ENCODE data around the gene BCAN.

The BCAN gene

GRCh38 chr1:156652992-156653355 lies 11.1 kb downstream of the BCAN start:
- no peak for TF ChIP-seq ELF4 (IDR thresholded peaks at IDR 0.05)
- no peak for TF ChIP-seq HDGF (IDR thresholded peaks at IDR 0.05; ENCODE audit: borderline replicate concordance)
- no peak for TF ChIP-seq L3MBTL2 (conservative IDR thresholded peaks at IDR 0.05)
- no peak for TF ChIP-seq BHLHE40 (IDR thresholded peaks at IDR 0.05; ENCODE audit: borderline replicate concordance)
- TF ChIP-seq NFRKB (IDR thresholded peaks at IDR 0.05) = no peak
- no peak for TF ChIP-seq SUZ12 (IDR thresholded peaks at IDR 0.05)
- TF ChIP-seq, protein P1, sequence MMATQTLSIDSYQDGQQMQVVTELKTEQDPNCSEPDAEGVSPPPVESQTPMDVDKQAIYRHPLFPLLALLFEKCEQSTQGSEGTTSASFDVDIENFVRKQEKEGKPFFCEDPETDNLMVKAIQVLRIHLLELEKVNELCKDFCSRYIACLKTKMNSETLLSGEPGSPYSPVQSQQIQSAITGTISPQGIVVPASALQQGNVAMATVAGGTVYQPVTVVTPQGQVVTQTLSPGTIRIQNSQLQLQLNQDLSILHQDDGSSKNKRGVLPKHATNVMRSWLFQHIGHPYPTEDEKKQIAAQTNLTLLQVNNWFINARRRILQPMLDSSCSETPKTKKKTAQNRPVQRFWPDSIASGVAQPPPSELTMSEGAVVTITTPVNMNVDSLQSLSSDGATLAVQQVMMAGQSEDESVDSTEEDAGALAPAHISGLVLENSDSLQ (IDR thresholded peaks at IDR 0.05) = no peak
- TF ChIP-seq FOXA1 (IDR thresholded peaks at IDR 0.05) = no peak
- TF ChIP-seq TARDBP (IDR thresholded peaks at IDR 0.05) = no peak
- no peak for TF ChIP-seq LEF1 (IDR thresholded peaks at IDR 0.05; ENCODE audit: borderline replicate concordance)
- TF ChIP-seq CTBP1 (IDR thresholded peaks at IDR 0.05; ENCODE audit: borderline replicate concordance) = no peak
- no peak for TF ChIP-seq ARNT (IDR thresholded peaks at IDR 0.05)
- TF ChIP-seq ZNF384 (IDR thresholded peaks at IDR 0.05) = no peak
- TF ChIP-seq FOXK2 (IDR thresholded peaks at IDR 0.05) = no peak
- POLR2A ChIA-PET = interaction anchor here (1.9 kb wide), 1 partner anchor 8 kb away, joined by 4 read pairs; no protein-coding TSS in a partner anchor
- no peak for DNase-seq (ENCODE audit: extremely low spot score)
- CTCF ChIA-PET = interaction anchor here (1.5 to 2.3 kb wide), 2 partner anchors 25 to 29 kb away, joined by 5 to 7 read pairs; no protein-coding TSS in a partner anchor

DNA sequence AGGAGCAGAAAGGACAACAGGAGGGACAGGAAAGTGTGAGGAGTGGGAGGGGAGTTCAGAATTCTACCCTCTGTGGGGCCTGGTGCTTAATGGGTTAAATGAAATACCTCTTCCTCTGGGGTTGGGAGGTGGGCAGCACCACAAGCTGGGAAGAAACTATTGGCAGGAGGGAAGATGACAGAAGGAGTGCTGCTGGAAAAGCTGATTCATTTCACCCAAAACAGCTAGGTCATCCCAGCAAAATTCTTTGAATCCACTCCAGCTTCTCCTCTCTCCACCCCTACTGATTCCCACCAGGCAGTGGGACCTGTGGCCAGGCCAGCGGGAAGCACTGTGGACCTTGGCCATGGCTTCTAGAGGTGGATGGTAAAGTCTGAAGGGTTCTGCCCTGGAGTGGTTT lies 12.8 kb downstream of the BCAN start:
- no peak for TF ChIP-seq CTBP1 (IDR thresholded peaks at IDR 0.05; ENCODE audit: borderline replicate concordance)
- TF ChIP-seq LEF1 (IDR thresholded peaks at IDR 0.05; ENCODE audit: borderline replicate concordance) = no peak
- CTCF ChIA-PET = interaction anchor here (0.7 to 8.3 kb wide), 6 partner anchors 9 to 36 kb away, joined by 3 to 97 read pairs (median 3); partner anchors contain the start of gene HAPLN2
- DNase-seq (ENCODE audit: extremely low spot score) = no peak
- POLR2A ChIA-PET = no interaction called here

- ChIA-PET CTCF (interaction anchor here (0.6 to 8.3 kb wide), 10 partner anchors 9 to 123 kb away, joined by 3 to 97 read pairs (median 3); partner anchors contain the start of gene HAPLN2), POLR2A (no interaction called here)
- no peak for DNase-seq (ENCODE audit: extremely low spot score)
- no peak for TF ChIP-seq SUZ12 (IDR thresholded peaks at IDR 0.05)
- TF ChIP-seq CTBP1 (IDR thresholded peaks at IDR 0.05; ENCODE audit: borderline replicate concordance) = no peak
- no peak for TF ChIP-seq ELF4 (IDR thresholded peaks at IDR 0.05)
- no peak for TF ChIP-seq BHLHE40 (IDR thresholded peaks at IDR 0.05; ENCODE audit: borderline replicate concordance)
- TF ChIP-seq ARNT (IDR thresholded peaks at IDR 0.05) = no peak
- no peak for TF ChIP-seq HDGF (IDR thresholded peaks at IDR 0.05; ENCODE audit: borderline replicate concordance)
- no peak for TF ChIP-seq FOXM1 (IDR thresholded peaks at IDR 0.05; ENCODE audit: borderline replicate concordance)
These were observed 13.4 kb downstream of the BCAN start for GRCh38 chr1:156655151-156655903.

- DNase-seq (ENCODE audit: extremely low spot score) = no peak
- ChIA-PET CTCF (interaction anchor here (0.9 to 8.3 kb wide), 5 partner anchors 22 to 35 kb away, joined by 3 to 97 read pairs (median 3); no protein-coding TSS in a partner anchor), POLR2A (no interaction called here)
- TF ChIP-seq FOXK2 (IDR thresholded peaks at IDR 0.05) (no peak), ZNF384 (IDR thresholded peaks at IDR 0.05) (no peak), CTBP1 (IDR thresholded peaks at IDR 0.05; ENCODE audit: borderline replicate concordance) (no peak), HDGF (IDR thresholded peaks at IDR 0.05; ENCODE audit: borderline replicate concordance) (no peak), SP1 (IDR thresholded peaks at IDR 0.05) (no peak), BHLHE40 (IDR thresholded peaks at IDR 0.05; ENCODE audit: borderline replicate concordance) (no peak), TARDBP (IDR thresholded peaks at IDR 0.05) (no peak), L3MBTL2 (conservative IDR thresholded peaks at IDR 0.05) (no peak), SUZ12 (IDR thresholded peaks at IDR 0.05) (no peak), NFRKB (IDR thresholded peaks at IDR 0.05) (no peak), ARNT (IDR thresholded peaks at IDR 0.05) (no peak), ELF4 (IDR thresholded peaks at IDR 0.05) (no peak), FOXM1 (IDR thresholded peaks at IDR 0.05; ENCODE audit: borderline replicate concordance) (no peak), FOXA1 (IDR thresholded peaks at IDR 0.05) (no peak)
- TF ChIP-seq, protein P1 (IDR thresholded peaks at IDR 0.05) = no peak
These were observed 14.1 kb downstream of the BCAN start for GRCh38 chr1:156655904-156656516.

- CTCF ChIA-PET = interaction anchor here (1.0 to 8.3 kb wide), 7 partner anchors 8 to 69 kb away, joined by 3 to 97 read pairs (median 8); partner anchors contain the start of genes HAPLN2 and NES
- DNase-seq (ENCODE audit: extremely low spot score) = peak; percentile 90
- TF ChIP-seq, protein P1 (IDR thresholded peaks at IDR 0.05) = no peak
- TF ChIP-seq SUZ12 (IDR thresholded peaks at IDR 0.05) (no peak), SP1 (IDR thresholded peaks at IDR 0.05) (no peak), NFRKB (IDR thresholded peaks at IDR 0.05) (no peak), FOXK2 (IDR thresholded peaks at IDR 0.05) (no peak), FOXA1 (IDR thresholded peaks at IDR 0.05) (no peak), ZNF384 (IDR thresholded peaks at IDR 0.05) (no peak), TARDBP (IDR thresholded peaks at IDR 0.05) (no peak), LEF1 (IDR thresholded peaks at IDR 0.05; ENCODE audit: borderline replicate concordance) (no peak), HDGF (IDR thresholded peaks at IDR 0.05; ENCODE audit: borderline replicate concordance) (no peak), ELF4 (IDR thresholded peaks at IDR 0.05) (no peak), L3MBTL2 (conservative IDR thresholded peaks at IDR 0.05) (no peak), CTBP1 (IDR thresholded peaks at IDR 0.05; ENCODE audit: borderline replicate concordance) (no peak), BHLHE40 (IDR thresholded peaks at IDR 0.05; ENCODE audit: borderline replicate concordance) (no peak), ARNT (IDR thresholded peaks at IDR 0.05) (no peak), FOXM1 (IDR thresholded peaks at IDR 0.05; ENCODE audit: borderline replicate concordance) (no peak)
- POLR2A ChIA-PET = interaction anchor here (1.2 to 5.2 kb wide), 2 partner anchors 20 to 30 kb away, joined by 4 to 122 read pairs; partner anchors contain the start of gene NES
These were observed 15.2 kb downstream of the BCAN start for GRCh38 chr1:156656806-156657740.
